ENCODE results near the gene KLRG1.

The KLRG1 gene

DNA sequence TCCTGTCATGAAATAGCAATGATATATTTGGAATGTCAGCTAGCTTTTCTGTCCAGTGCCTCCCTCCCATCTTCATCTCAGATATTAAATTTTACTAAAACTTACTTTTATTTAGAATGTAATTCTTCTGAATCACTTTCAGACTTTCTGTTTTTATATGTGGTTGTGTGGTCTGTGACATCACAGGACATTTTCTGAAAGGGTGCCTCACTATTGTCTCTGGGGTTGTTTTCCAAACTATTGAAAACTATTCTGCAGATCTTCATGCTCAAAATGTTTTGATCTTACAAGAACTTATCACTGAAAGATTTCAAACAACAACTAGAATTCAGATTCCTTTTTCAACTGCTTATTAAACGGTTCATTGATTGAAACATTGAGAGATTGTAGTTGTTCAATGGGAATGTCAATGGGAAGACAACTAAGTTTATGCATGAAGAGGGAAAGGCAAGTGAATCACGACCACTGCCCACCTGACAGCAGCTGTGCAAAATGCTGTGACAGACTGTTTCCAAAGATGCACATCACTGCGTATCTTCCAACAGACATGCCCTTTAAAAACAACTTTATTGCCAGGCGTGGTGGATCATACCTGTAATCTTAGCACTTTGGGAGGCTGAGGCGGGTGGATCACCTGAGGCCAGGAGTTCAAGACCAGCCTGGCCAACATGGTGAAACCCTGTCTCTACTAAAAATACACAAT lies 51.3 kb downstream of the KLRG1 start:
- peak; percentile 35 for DNase-seq (ENCODE audit: low spot score)

DNA sequence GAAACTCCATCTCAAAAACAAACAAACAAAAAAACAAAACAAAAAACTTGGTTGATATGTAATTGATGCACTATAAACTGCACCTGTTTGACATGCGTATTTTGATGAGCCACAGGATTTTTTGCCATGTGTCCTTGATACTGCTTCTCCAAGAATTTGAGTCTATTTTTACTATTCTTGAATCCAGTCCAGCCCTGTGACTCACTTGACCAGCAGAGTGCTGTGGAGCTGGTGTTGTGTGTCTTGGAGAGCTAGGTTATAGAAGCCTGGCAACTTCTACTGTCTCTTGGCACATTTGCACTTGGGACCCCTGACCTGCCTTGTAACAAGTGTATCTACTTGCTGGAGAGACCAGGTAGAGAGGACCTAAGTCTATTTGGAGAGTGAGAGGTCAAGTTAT lies 52.0 kb downstream of the KLRG1 start:
- no peak for DNase-seq (ENCODE audit: low spot score)

DNA sequence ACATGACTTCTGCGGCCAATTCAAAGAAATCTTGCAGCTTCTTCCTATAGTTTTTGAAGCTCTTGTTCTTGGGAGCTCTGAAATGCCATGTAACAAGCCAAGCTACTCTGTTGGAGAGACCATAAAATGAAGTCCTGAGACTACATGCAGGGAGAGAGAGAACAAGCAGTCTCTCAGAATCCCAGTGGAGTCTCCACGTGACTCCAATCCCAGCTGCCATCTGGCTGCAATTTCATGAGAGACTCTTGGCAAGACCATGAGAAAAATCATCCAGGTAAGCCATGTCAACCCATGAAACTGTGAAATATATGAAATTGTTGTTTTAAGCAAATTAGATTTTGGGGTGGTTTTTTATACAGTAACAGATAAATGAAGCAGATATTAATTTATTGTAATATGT lies 54.4 kb downstream of the KLRG1 start:
- DNase-seq (ENCODE audit: low spot score) = no peak

DNA sequence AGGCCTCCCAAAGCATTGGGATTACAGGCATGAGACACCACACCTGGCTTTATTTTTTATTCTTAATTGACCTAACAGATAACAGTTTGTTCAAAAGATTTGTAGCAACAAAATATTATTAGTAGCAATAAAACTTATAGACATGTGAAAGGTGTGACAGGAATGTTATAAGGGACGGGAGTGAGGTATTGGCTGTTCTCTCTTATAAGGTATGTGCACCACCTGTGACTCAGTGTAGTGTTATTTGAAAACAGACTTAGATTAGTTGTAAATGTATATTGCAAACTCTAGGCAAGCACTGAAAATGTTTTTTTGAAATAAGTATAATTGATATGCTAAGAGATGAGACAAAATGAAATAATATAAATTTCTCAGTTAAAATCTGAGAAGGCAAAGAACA lies 57.8 kb downstream of the KLRG1 start:
- no peak for DNase-seq (ENCODE audit: low spot score)

DNA sequence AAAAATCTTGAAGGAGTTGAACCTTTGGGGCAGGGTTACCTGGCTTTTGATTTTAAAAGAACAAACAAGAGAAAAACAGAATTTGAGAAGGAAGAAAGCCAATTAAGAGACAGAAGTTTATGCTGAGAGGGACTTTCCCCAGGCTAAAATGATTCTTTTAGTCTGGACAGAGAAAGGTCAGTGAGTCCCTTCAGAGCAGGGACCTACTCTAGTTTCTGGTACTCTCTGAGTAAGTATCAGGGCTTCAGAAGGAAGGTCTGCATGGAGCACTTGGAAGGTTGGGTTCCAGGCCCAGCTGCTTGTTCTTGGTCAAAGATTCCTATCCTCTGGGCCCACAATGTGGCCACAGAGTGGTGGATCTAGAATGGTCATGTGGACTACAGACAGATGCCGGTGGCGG lies 59.6 kb downstream of the KLRG1 start:
- DNase-seq (ENCODE audit: low spot score) = no peak

DNA sequence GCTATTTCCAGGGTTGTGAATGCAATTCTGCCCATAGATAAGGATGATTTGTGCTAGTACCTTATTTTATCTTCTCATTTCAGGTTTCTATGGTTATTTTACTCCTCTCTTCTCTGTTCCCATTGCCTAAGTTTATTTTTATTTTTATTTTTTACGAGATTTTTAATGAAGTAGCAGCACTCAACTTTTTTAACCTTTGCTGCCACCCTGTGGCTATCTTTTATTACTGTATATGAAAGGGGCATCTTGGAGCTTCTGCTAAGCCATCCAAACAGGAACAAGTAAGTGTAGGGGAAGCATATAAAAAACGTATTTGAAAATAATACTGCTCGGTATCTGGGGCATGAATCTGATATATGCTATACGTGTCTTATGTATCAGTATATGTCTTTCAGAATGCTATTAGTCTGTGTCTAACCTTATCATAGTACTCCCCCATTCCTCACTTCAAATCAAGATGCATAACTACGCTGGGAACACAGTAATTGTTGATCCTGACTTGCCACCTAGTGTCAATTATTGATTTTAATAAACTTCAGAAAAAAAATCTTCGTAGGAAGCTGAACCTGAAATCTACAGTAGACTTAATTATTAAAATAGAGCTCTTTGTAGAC lies 60.3 kb downstream of the KLRG1 start:
- peak; percentile 69 for DNase-seq (ENCODE audit: low spot score)

DNA sequence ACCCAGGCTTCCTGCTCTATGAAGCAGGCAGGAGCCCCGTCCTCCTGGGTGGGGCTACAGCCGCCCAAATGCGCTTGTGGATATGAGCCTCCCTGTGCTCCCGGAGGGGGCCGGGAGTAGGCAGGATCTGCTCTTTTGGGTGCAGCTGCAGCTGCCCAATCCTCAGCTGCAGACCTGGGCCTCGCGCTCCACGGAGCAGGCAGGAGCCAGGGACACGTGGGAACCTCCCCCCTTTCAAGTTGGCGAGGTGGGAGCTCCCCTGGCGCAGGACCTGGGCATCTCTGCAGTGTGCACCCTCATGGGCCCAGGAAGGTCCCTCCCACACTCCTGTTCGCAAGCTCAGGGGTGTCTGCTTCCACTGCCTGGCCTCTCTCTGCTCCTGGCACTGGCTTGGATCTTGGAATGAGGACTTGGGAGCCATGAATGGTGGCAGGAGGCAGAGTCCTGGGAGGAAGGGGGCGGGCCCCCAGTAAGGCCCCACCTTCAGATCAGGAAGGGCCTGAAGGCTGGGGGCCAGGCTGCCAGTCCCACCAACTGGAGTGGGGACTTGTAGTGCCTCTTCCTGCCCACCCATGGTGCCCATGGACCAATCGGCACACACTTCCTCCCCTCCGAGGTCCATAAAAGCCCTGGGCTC lies 61.3 kb downstream of the KLRG1 start:
- DNase-seq (ENCODE audit: low spot score) = no peak

DNA sequence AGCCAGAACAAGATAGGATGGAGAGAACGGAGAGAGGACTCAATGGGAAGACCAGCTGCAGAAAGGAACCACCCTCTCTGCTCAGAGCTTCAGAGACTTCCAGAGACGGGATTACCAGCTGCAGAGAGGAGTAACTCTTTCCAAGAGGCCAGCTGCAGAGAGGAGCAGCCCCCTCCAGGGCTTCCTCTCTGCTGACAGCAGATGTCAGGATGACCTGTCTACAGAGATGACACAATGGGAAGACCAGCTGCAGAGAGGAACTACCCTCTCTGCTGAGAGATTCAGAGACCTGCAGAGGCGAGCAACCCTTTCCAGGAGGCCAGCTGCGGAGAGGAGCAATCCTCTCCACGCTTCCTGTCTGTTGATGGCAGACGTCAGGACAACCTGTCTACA lies 61.8 kb downstream of the KLRG1 start:
- no peak for DNase-seq (ENCODE audit: low spot score)

DNA sequence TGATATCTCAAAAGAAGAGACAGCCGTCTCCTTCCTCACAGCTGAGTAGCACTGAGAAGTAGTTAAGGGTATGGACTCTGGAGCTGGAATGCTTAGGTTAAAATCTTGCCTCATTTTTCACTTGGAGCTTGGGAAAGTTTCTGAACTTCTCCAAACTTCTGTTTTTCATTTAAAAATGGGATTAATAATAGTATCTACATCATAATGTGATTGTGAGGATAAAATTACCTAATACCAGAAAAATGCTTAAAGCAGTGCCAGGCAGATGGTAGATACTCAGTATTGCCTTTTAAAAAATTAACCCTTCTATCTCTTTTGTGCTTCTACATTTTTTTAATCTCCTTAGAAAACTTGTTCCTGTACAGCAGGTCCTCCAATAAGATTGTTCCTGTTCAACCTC lies 63.3 kb downstream of the KLRG1 start:
- no peak for DNase-seq (ENCODE audit: low spot score)

Data from CD4-positive, alpha-beta T cell treated with Interleukin-2 at 100 ng/mL for 4 hours (primary cell).